NCI-H2227 treated with DMSO at 0.1 percent for 48 hours (cell line): ENCODE data around the gene NELL1.

ENCODE experiments used
- DNase-seq: peaks from one replicate; lab custom pipeline; 2025; lab: John Stamatoyannopoulos, UW

Gene NELL1

GRCh38 chr11:20874358-20874757, 205.0 kb downstream of the NELL1 start:
- DNase-seq, result no peak

GRCh38 chr11:20875889-20876288, 206.5 kb downstream of the NELL1 start:
- no peak for DNase-seq

DNA sequence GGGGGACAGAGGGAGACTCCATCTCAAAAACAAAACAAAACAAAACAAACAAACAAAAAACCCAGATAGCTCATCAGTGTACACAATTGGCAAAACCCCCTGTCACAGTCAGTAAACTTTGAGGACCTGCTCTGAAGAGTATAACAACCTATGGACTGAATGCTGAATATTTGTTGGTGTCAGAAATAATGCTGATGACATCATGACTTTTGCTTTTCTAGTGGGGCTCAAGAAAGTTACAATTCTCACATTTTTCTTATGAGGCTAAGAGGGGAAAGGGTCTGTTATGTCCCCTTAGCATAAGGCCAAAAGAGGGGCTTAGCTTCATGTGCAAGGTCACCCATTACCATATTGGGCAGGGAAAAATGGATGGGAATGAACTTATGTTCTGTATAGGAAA, 207.4 kb downstream of the NELL1 start:
- DNase-seq, result no peak

DNA sequence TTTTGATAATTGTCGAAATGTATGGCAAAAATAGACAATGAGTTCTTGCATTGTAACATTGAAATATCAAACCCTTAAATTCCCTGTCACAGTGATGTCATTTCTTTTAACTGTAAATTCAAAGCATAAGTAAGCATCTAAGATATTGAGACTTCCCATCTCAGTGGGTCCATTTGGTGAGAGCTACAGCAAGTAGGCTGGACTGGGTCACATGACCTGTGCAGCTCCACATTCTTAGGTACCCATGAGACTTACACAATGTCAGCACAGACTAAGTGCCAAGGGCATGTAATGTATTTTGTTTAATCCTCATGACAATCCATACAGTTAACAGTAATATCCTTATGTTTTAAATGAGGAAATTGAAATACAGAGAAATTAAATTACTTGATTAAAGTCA, 210.7 kb downstream of the NELL1 start:
- no peak for DNase-seq

DNA sequence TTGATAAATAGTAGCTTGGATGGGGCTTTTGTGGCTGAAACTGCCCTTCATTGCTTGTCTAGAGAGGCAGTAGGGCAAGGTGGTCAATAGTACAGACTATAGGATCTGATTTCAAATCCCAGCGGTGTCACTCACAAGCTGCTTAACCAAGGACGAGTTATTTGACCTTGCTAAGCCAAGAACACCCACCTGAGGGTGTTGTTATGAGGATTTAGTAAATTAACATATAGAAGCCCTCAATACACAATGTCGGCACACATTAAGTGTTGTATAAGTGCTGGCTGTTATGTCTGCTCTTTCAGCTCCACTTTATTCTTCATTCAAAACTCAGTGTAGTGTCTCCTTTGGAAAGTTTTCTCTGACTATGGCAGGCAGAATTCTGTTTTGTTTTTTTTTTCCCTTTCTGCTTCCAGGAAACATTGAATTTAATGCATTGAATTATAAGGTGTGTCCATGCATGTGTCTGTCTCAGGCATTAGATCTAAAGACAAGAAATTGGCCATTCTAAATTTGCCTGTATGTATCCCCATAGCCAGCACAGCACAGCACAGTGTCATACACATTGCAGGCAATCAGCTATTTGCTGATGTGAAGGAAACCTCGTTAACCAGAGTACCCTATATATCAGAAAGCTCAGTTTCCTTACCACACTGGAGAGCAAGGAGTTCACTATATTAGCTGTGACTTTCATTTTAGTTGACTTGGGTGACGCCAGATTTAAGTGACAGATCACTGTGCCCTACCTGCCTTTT, 212.1 kb downstream of the NELL1 start:
- no peak for DNase-seq

- DNase-seq, result no peak
Measured at GRCh38 chr11:20887137-20887536, 217.8 kb downstream of the NELL1 start.

GRCh38 chr11:20894296-20894695, 224.9 kb downstream of the NELL1 start:
- no peak for DNase-seq

GRCh38 chr11:20909995-20910726, 240.8 kb downstream of the NELL1 start:
- no peak for DNase-seq

DNA sequence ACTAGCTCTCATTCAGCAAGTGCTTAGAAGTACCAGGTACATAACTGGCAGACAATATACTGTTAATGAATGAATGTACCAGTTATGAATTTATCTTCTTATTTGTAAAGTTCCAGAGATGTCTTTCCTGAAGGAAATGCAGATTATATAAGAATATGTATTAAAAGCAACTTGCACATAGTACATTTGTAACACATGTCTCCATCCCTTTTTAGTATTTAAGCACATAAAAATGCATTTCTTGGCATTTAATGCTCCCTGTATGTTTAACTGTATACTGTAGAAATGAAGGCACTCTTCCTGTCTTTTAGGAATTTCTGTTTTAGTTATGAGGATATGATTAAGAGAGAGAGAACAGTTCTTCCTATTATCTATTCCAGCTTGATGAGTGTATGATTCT, 241.3 kb downstream of the NELL1 start:
- no peak for DNase-seq

- no peak for DNase-seq
Measured at GRCh38 chr11:20912065-20912821, 242.9 kb downstream of the NELL1 start.

GRCh38 chr11:20912922-20913512, 243.6 kb downstream of the NELL1 start:
- no peak for DNase-seq

DNA sequence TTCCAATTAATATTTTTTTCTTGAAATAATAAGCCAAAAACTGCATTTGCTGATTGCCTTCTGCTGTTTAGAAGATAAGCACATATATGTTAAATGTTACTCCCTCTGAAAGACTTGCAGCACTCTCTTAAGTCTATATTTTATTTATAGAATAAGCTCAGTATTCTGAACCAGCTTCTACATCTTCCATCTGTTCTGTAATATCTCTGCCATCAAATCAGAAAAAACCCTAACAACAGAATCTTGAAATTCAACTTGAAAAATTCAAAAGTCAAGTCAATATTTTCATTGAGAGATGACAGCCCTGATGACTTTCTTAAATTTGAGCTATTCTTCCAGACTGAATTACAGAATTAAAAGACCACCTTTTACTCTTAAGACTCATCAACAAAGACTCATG, 247.9 kb downstream of the NELL1 start:
- DNase-seq, result no peak

DNA sequence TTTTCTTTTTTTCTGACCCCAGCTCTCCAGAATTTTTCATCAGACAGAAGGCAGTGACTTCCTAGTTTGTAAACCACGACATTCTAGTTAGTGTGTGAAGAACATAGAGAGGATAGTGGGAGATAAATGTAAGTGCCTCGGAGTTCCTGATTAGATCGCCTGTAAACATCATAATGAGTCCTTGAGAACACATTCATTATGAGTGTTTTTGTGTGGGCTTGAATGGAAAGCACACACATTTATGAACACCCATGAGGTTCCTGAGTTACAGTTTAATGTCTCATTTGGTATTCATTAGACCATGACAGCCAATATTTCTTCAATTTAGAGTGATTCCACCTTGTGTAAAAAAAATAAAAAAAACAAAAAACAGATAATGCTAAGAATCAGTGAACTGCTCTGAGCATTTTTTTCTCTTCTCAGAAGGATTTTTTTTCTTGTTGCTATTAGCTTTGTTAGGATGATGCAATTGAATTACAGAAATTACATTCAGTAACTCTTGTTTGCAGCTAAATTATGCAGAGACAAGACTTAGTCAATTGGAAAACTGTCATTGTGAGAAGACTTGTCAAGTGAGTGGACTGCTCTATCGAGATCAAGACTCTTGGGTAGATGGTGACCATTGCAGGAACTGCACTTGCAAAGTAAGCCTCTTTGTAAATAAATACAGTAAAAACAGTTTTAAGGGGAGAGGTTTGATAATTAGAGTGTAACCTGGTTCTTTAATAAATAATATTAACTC, 257.6 kb downstream of the NELL1 start:
- DNase-seq, result no peak

DNA sequence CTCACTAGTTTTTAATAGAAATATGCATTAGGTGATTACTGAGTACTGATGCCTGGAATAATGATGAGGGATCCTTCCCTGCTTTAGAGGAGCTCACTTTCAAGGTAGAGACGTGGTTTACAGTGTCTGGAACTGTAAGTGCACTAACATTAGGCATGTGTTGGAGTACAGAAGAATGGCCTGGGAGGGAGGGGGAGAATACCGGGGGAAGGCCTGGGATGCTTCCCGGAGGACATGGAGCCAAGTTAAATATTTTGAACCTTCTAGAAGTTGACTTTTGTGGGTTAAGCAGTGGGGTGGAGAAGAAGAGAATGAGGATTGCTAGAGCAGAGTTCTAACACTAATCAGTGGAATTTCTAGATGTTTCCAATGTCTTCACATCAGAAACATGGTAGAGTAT, 261.6 kb downstream of the NELL1 start:
- DNase-seq, result no peak

GRCh38 chr11:20933086-20933485, 263.7 kb downstream of the NELL1 start:
- DNase-seq, result no peak

- no peak for DNase-seq
Measured at GRCh38 chr11:20933958-20934357, 264.6 kb downstream of the NELL1 start.

DNA sequence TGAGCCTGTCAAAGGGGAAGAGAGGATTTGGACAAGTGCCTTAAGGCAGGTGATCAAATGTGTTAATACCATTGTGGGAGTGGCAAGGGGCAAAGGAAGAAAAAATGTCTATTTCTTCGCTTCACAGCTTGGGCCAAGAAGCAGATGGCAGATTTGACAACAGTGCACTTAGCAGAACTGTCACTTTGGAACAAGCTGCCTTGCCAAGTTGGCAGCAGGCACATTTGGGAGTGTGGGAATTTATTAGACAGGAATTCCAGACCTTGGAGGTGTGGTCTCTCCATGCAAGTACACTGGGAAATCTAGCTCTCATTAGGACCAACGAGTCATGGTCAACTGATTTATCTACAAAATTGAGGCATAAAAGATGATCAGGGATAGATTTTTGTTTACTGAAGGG, 265.1 kb downstream of the NELL1 start:
- no peak for DNase-seq

- DNase-seq, result no peak
Measured at GRCh38 chr11:20937826-20938225, 268.4 kb downstream of the NELL1 start.

DNA sequence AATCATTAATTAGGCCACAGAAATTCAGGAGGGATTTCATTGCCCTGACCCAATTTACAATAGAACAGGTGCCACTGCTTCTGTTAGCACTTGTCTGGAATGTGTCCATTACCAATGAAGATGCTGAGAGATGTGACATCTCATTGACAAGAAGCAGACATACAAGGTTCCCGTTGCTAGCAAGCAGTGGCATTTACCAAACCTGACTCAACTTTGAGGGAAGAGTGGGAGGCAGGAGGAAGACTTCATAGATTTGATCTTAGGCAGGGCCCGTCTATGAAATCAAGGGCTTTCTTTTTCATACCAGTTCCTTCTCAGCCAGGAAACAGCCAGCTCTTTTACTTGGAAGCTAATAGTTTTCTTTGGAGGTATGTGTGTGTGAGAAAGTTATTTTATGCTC, 280.2 kb downstream of the NELL1 start:
- DNase-seq, result no peak

GRCh38 chr11:20962581-20962980, 293.2 kb downstream of the NELL1 start:
- no peak for DNase-seq

GRCh38 chr11:20963596-20963995, 294.2 kb downstream of the NELL1 start:
- DNase-seq, result no peak

GRCh38 chr11:20964985-20965384, 295.6 kb downstream of the NELL1 start:
- no peak for DNase-seq
